Stimulated activated CD8-positive, alpha-beta memory T cell treated with anti-CD3 and anti-CD28 coated beads, Interleukin-4, amount 100 ng/mL, for 1 hour (primary cell): ENCODE results near the gene SHISAL1.
"Not testable (repeated sequence)": the region's sequence is repeated elsewhere in the genome, so short reads cannot be mapped to it uniquely, and the experiment has no call there.

Source experiments
- DNase-seq, 2 donors: peaks; one replicate each; pipeline ENCODE4 v3.0.0-alpha.2; 2020; ENCODE audit warnings: low read depth in 2 of 2, low spot score in 1 of 2

Gene SHISAL1

GRCh38 chr22:44242946-44243724 lies 69.6 kb downstream of the SHISAL1 start:
- DNase-seq, result no peak

GRCh38 chr22:44241121-44241520 lies 71.6 kb downstream of the SHISAL1 start:
- DNase-seq, result not testable (repeated sequence)

DNA sequence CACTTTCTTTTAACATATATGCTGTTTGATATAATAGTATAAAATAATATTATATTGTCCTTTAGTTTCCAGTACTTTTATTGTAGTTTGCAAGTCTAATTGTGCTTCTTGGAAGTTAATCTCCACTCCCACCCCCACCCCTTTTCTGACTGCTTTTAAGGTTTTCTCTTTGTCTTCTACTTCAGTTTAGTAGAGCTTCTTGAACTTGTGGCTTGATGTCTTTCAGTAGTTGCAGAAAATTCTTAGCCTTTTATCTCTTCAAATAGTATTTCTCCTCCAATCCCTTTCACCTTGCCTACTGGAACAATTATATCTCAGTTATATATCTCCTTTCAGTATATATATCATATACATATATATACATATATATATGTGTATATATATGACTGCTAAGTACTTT lies 75.5 kb downstream of the SHISAL1 start:
- DNase-seq, result no peak

- DNase-seq, result not testable (repeated sequence)
These were observed 78.4 kb downstream of the SHISAL1 start for GRCh38 chr22:44234372-44234771.

DNA sequence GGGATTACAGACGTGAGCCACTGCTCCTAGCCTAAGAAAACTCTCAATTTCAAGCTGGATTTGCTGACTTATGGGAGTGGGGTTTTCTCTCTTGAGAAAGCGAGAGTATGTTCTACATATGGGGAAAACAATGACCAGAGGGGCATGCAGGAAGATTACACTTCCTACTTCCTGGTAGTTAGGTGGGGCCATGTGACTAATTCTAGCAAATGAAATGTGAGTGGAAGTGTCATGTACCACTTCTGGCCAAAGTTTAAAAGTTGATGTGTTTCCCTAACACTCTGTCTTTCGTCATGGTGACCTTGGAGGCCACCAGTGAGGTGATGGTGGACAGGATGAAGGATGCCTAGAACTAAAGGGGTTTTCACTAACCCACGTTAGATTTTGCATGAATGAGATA lies 81.5 kb downstream of the SHISAL1 start:
- DNase-seq, result no peak

DNA sequence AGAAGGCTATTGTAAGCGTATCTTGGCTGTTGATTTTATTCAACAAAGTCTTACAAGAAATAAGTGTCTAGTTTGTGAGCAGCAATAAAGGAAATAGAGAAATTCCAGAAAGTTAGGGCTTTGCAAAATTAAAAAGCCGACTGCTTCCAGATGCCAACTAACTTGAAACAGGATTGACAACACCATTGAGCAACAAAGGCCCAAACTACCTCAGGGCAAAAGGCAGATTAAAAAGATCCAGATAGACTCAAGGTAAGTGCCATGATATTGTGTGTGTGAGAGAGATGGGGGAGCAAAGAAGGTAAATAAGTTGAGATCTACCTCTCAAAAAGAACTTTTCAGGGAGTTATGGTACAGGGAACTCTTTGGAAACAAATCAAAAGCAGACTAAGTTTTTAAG lies 82.9 kb downstream of the SHISAL1 start:
- no peak for DNase-seq

DNA sequence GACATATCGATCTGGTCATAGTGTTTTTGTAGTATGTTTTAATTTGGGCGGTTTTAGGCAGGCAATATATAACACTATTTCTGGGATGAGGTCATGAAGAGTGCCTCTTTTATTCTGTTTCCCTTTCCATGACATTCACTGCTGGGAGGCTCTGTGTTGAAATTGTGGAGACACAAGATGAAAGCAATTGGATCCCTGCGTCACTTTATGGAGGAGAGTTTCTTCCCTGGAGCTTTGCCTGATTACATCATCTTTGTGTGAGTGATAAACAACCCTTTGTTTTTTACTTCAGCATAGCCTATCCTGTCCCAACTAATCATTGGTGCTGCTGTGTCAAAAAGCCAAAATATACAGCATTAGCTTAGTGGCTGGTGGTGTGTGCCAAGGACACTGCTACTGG lies 83.4 kb downstream of the SHISAL1 start:
- DNase-seq, result no peak

DNA sequence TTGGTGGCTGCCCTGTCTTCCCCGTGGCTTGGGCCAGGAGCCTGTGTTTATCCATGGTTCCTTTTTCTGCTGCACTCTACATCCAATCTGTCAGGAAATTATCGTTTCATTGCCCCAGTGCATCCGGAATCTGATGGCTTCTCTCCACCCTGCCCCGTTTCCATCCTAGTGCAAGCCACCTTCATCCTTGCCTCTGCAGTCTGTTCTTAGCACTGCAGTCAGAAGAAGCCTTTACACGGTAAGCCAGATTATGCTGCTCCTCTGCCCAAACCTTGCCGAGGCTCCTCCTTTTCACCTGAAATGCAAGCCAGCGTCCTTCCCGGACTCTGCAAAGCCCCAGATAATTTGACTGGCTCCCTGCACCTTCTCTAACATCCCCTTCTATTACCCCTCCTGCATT lies 86.9 kb downstream of the SHISAL1 start:
- DNase-seq, result no peak

DNA sequence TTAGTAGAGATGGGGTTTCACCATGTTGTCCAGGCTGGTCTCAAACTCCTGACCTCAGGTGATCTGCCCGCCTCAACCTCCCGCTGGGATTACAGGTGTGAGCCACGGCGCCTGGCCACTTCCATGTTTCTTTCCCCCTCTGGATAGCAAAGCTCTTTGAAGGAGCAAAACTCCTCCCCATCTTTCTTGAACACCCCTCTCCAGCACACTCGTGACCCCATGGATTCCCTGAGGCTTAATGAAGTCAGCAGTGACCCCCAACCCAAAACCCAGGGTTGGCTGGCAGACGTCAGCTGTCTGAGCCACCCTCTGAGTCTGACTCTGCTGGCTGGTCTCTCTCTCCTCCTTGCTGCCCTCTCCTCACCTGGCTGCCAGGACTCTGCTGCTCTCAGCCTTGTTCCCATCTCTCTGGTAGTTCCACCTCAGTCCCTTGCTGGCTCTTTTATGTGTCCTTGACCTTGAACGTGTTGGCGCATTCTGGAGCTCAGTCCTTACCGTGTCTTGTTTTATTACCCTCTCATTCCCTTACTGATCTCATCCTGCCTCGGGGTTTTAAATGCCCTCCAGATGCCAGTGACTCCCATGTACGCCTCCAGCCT lies 87.6 kb downstream of the SHISAL1 start:
- DNase-seq, result no peak

GRCh38 chr22:44224166-44224565 lies 88.6 kb downstream of the SHISAL1 start:
- no peak for DNase-seq

DNA sequence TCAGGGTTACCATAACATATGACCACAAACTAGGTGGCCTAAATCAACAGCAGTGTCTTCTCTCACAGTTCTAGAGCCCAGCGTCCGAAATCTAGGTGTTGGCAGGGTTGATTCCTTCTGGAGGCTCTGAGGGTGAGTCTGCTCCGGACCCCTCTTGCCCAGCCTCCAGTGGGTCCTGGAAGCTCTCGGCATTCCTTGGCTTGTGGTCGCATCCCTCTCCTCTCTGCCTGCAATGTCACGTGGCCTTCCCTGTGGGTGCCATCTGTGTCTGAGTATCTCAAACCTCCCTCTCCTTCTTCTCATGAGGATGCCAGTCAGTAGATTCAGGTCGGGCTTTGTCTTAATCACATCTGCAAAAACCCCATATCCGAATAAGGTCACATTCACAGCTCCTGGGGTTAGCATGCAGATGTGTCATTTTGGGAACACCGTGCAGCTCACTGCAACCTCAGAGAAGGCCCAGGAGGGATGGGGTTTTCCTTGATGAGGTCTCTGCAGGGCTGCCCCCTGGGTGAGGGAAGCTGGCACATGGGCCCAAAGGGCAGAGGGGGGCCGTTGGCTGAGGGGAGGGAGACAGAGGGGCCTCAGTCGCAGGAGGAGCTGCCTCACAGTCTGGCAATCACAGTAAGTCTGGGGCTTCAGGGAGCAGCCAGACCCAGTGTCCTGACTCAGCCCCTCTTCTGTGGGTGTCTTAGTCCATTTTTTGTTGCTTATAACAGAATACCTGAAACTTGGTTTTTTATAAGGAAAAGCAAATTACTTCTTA lies 90.9 kb downstream of the SHISAL1 start:
- no peak for DNase-seq

- DNase-seq, result no peak
These were observed 91.7 kb downstream of the SHISAL1 start for GRCh38 chr22:44220727-44221680.

- DNase-seq, result no peak
These were observed 93.5 kb downstream of the SHISAL1 start for GRCh38 chr22:44219101-44219870.

- DNase-seq, result no peak
These were observed 94.7 kb downstream of the SHISAL1 start for GRCh38 chr22:44218071-44218470.

DNA sequence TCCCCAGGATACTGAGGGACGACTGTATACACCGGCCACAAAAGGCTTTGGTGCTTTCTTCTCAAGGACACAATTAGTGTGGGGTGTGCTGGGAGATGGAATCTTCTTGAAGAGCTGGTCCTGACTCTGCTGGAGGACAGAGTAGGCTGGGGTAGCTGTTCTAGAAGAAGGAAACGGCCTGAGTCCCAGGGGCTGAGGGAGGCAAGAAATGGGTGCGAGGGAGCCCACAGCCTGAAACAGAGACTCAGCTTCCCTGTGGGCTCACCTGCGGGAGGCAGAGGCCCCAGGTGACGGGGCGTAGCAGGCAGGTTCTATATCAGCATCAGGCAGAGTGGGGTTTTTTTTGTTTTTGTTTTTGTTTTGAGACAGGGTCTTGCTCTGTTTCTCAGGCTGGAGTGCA lies 95.4 kb downstream of the SHISAL1 start:
- no peak for DNase-seq

DNA sequence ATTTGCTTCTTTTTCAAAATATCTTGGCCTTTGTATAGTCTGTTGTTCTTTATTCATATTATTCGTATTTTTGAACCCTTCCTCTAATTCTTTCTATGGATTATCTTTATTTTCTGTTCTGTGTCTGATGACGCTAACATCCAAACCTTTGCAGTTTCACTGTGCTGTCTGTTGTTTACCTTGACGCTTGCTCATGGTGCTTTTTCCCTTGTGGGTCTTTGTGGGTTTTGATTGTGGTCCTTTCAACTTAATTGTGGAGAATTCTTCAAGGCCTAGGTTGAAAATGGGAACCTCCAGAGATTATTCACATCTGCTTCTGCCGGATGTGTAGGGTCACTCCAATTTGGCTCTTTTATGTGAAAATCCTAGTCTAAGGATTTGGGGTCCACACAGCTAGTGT lies 97.5 kb downstream of the SHISAL1 start:
- no peak for DNase-seq

GRCh38 chr22:44214764-44215163 lies 98.0 kb downstream of the SHISAL1 start:
- DNase-seq, result no peak

GRCh38 chr22:44214187-44214586 lies 98.6 kb downstream of the SHISAL1 start:
- DNase-seq, result no peak

- DNase-seq, result no peak
These were observed 99.2 kb downstream of the SHISAL1 start for GRCh38 chr22:44213489-44214043.

DNA sequence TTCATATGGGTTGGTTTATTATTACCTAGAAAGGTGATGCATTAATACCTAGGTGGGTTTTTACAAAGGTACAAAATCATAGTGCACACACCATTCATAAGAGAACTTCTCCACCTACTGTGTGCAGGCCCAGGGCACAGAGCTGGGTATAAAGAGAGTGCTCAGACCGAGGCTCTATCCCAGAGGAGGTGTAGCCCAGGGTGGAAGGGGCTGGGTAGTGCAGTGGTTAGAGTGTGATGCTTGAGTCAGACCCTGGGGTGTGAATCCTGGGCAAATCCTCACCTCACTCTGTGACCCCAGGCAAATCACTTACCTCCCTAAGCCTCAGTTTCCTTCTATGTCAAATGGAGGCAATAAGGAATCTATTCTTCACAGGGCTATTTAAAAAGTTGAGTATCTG lies 99.8 kb downstream of the SHISAL1 start:
- DNase-seq, result no peak
